ENCODE measurements around the gene LPAR1. TPM values are rescaled to one million over a fixed set of nuclear protein-coding genes. Genes with fewer than 3 reads are reported as not detected.

LPAR1 gene
- total and polyA plus RNA-seq, 2 of the 8 experiments (the other 6 are each of a cell fraction or from before 2014, with no cell fraction given): 3.4 to 5.1 TPM

DNA sequence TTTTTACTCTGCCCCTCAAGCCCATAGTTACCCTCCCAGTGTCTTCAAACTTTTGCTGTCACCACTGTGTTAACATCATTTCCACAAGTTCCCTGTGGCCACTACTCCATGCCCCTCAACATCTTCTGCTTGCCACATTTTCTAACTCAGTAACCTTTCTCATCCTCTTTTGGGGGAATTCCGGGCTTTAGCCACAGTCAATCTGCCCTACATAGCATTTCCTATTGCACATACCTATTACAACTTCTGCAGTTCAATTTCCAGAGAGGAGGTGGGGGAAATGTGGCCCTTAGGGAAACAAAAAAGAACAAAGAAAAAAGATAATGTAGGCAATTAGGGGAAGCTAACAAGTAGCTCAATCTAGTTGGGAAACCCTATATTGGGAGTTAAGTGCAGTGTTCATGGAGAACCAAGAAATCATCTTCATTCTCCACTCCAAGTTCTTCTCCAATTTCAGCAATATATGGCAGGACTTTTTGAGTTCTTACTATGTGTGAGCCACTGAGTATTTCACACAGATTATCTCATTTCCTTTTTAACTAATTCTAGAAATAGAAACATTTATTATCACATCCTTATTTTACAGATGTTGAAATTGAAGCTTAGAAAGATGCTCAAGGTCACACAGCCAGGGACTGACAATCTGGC, 40.2 kb upstream of the LPAR1 start:
- no peak overlapping the region for H2BK5ac ChIP-seq (ENCODE audit: low read depth, low read length)
- H3K23ac ChIP-seq (ENCODE audit: insufficient read length): no peak overlapping the region
- H3K4me1 ChIP-seq (replicated peaks in 1 of 4; ENCODE audit: control insufficient read depth in 3 of 4, insufficient read depth in 4 of 4, low read length in 3 of 4): no peaks in the 10 kb centered on the region
- no peak overlapping the region for H4K8ac ChIP-seq (ENCODE audit: extremely low read depth, insufficient read depth, low read length)
- no peak overlapping the region for H4K91ac ChIP-seq (replicated peaks; ENCODE audit: insufficient read length, low read length)
- FAIRE-seq (no peak), DNase-seq (ENCODE audit: low read depth in 1 of 2, low spot score in 2 of 2) (no peak)
- H3K4me3 ChIP-seq (ENCODE audit: extremely low read depth in 1 of 4, insufficient read depth in 2 of 4, low read depth in 3 of 4, low read length in 4 of 4): no peak overlapping the region
- no peak overlapping the region for H3K4ac ChIP-seq (replicated peaks; ENCODE audit: insufficient read length, low read depth, low read length)
- H2BK15ac ChIP-seq (ENCODE audit: low read length): no peak overlapping the region
- CTCF ChIA-PET (ENCODE audit: partially characterized antibody): interaction anchor here (1.4 kb wide), 1 partner anchor 10 kb away, joined by 3 read pairs; no protein-coding TSS in a partner anchor
- H3K18ac ChIP-seq (ENCODE audit: extremely low read depth, low read length): no peak overlapping the region
- H3K56ac ChIP-seq (replicated peaks; ENCODE audit: insufficient read length, low read depth, low read length): no peak overlapping the region
- H3K9me3 ChIP-seq (ENCODE audit: insufficient read depth in 2 of 2, low read depth in 1 of 2, low read length in 1 of 2): no peaks in the 10 kb centered on the region
- TF ChIP-seq, protein P1, sequence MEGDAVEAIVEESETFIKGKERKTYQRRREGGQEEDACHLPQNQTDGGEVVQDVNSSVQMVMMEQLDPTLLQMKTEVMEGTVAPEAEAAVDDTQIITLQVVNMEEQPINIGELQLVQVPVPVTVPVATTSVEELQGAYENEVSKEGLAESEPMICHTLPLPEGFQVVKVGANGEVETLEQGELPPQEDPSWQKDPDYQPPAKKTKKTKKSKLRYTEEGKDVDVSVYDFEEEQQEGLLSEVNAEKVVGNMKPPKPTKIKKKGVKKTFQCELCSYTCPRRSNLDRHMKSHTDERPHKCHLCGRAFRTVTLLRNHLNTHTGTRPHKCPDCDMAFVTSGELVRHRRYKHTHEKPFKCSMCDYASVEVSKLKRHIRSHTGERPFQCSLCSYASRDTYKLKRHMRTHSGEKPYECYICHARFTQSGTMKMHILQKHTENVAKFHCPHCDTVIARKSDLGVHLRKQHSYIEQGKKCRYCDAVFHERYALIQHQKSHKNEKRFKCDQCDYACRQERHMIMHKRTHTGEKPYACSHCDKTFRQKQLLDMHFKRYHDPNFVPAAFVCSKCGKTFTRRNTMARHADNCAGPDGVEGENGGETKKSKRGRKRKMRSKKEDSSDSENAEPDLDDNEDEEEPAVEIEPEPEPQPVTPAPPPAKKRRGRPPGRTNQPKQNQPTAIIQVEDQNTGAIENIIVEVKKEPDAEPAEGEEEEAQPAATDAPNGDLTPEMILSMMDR (IDR thresholded peaks at IDR 0.05; ENCODE audit: control extremely low read depth in 1 of 3, insufficient read depth in 1 of 3, low read depth in 1 of 3, low read length in 3 of 3): no peak
- TF ChIP-seq MAFK (IDR thresholded peaks at IDR 0.05; ENCODE audit: low read depth, low read length) (no peak), NRF1 (IDR thresholded peaks at IDR 0.05; ENCODE audit: low read depth, low read length) (no peak), NANOG (IDR thresholded peaks at IDR 0.05; ENCODE audit: insufficient read depth, low read depth, low read length, poor library complexity, severe bottlenecking) (no peak), BRCA1 (IDR thresholded peaks at IDR 0.05; ENCODE audit: low read depth, low read length) (no peak), POU5F1 (IDR thresholded peaks at IDR 0.05; ENCODE audit: low read depth, low read length) (no peak), POLR2AphosphoS5 (IDR thresholded peaks at IDR 0.05; ENCODE audit: low read depth, low read length) (no peak), SIRT6 (IDR thresholded peaks at IDR 0.05; ENCODE audit: low read length) (no peak), RBBP5 (IDR thresholded peaks at IDR 0.05; ENCODE audit: borderline replicate concordance, low read depth, low read length) (no peak), SP2 (IDR thresholded peaks at IDR 0.05; ENCODE audit: low read length) (no peak)
- no peak overlapping the region for H3K9ac ChIP-seq (replicated peaks in 1 of 4; ENCODE audit: extremely low read depth in 1 of 4, low read depth in 3 of 4, low read length in 3 of 4)
- H2AFZ ChIP-seq (ENCODE audit: low read length): 0 out of 2 replicates have a peak overlapping the region, but pooled peaks have one; percentile 5
- no peaks in the 10 kb centered on the region for H3K27me3 ChIP-seq (replicated peaks in 1 of 4; ENCODE audit: control insufficient read depth in 3 of 4, extremely low read depth in 1 of 4, insufficient read depth in 3 of 4, low read length in 3 of 4)
- no peaks in the 10 kb centered on the region for H4K20me1 ChIP-seq (replicated peaks in 1 of 2; ENCODE audit: control insufficient read depth in 1 of 2, insufficient read depth in 2 of 2, low read length in 2 of 2)
- POLR2A ChIA-PET (ENCODE audit: partially characterized antibody): no interaction called here
- no peaks in the 10 kb centered on the region for H3K79me2 ChIP-seq (ENCODE audit: control insufficient read depth in 1 of 2, insufficient read depth in 2 of 2, low read length in 2 of 2)
- no peak overlapping the region for H4K5ac ChIP-seq (ENCODE audit: insufficient read length, low read depth, low read length)
- H2BK120ac ChIP-seq (replicated peaks; ENCODE audit: low read depth, low read length): no peak overlapping the region
- H3K36me3 ChIP-seq (ENCODE audit: control insufficient read depth in 2 of 4, insufficient read depth in 4 of 4, low read length in 3 of 4): no peaks in the 10 kb centered on the region
- no peak overlapping the region for H3K27ac ChIP-seq (ENCODE audit: low read depth, low read length)
- H2AK5ac ChIP-seq (ENCODE audit: low read depth, low read length): no peak overlapping the region
- WGBS, 2 experiments (ENCODE audit: extremely low coverage in 1 of 2, insufficient coverage in 1 of 2, insufficient read length in 1 of 2, insufficient replicate concordance in 2 of 2, low coverage in 1 of 2, low lambda C conversion rate in 2 of 2, missing lambda C conversion rate in 1 of 2): 100% methylated on average over 1 of the region's 1 CpG; no CpG with 5 or more reads in 1 of the 2 experiments
- no peaks in the 10 kb centered on the region for H3K79me1 ChIP-seq (ENCODE audit: low read depth, low read length)
- H3K14ac ChIP-seq (ENCODE audit: insufficient read length): no peak overlapping the region
- H3K4me2 ChIP-seq (ENCODE audit: insufficient read depth in 1 of 2, low read depth in 2 of 2, low read length in 2 of 2): no peak overlapping the region
- no peak overlapping the region for H2BK20ac ChIP-seq (ENCODE audit: low read length)
- no peaks in the 10 kb centered on the region for H3K23me2 ChIP-seq (ENCODE audit: low read depth, low read length)
- H2BK12ac ChIP-seq (ENCODE audit: low read depth, low read length): no peak overlapping the region
